Parathyroid adenoma (tissue), 2 donors: Measurements from ENCODE around the gene ST3GAL3.

Experiments used
- H2AFZ ChIP-seq: fragments of 300-600 bp; sonication (generic); one replicate; pipeline ENCODE4 v1.7.0; 2017; ENCODE audit warnings: antibody characterized with exemption, mild to moderate bottlenecking
- H3K27ac ChIP-seq: fragments of 300-600 bp; sonication (generic); one replicate; pipeline ENCODE4 v1.7.0; 2017
- H3K27me3 ChIP-seq: fragments of 300-600 bp; sonication (generic); one replicate; pipeline ENCODE4 v1.7.0; 2017; ENCODE audit warnings: low read length; ENCODE audit not compliant: control insufficient read depth, insufficient read depth
- H3K36me3 ChIP-seq: fragments of 300-600 bp; sonication (generic); one replicate; pipeline ENCODE4 v1.7.0; 2017; ENCODE audit warnings: low read length; ENCODE audit not compliant: control insufficient read depth, insufficient read depth
- H3K4me1 ChIP-seq: fragments of 300-600 bp; sonication (generic); one replicate; pipeline ENCODE4 v1.7.0; 2017; ENCODE audit warnings: control low read depth
- H3K4me2 ChIP-seq: fragments of 300-600 bp; sonication (generic); one replicate; pipeline ENCODE4 v1.7.0; 2017; ENCODE audit warnings: low read length
- H3K4me3 ChIP-seq: fragments of 300-600 bp; sonication (generic); one replicate; pipeline ENCODE4 v1.7.0; 2017; ENCODE audit warnings: low read depth, low read length
- H3K79me2 ChIP-seq: fragments of 300-600 bp; sonication (generic); one replicate; pipeline ENCODE4 v1.7.0; 2017; ENCODE audit warnings: control low read depth
- H3K9ac ChIP-seq: fragments of 300-600 bp; sonication (generic); one replicate; pipeline ENCODE4 v1.7.0; 2017; ENCODE audit warnings: mild to moderate bottlenecking
- H3K9me3 ChIP-seq: fragments of 300-600 bp; sonication (generic); one replicate; pipeline ENCODE4 v1.7.0; 2017; ENCODE audit warnings: low read length; ENCODE audit not compliant: control insufficient read depth
- CTCF ChIP-seq: fragments of 300-600 bp; sonication (generic); IDR thresholded peaks from one replicate; pipeline ENCODE4 v1.7.0; 2017; ENCODE audit warnings: antibody characterized with exemption, mild to moderate bottlenecking
- donor health status: primary hyperparathyroidism.

Gene ST3GAL3

GRCh38 chr1:43885279-43885801 is 178.0 kb downstream of the ST3GAL3 start:
- no peak for TF ChIP-seq CTCF
- H3K9ac ChIP-seq, result no peak overlapping the region
- H2AFZ ChIP-seq, result no peak overlapping the region
- H3K27ac ChIP-seq, result no peak overlapping the region
- H3K4me1 ChIP-seq, result peaks cover 3% of the 10 kb centered on the region
- H3K79me2 ChIP-seq, result no peaks in the 10 kb centered on the region
- H3K9me3 ChIP-seq, result no peaks in the 10 kb centered on the region
- H3K36me3 ChIP-seq, result no peaks in the 10 kb centered on the region
- no peak overlapping the region for H3K4me3 ChIP-seq
- no peaks in the 10 kb centered on the region for H3K27me3 ChIP-seq
- H3K4me2 ChIP-seq, result no peak overlapping the region

- no peaks in the 10 kb centered on the region for H3K27me3 ChIP-seq
- no peak overlapping the region for H2AFZ ChIP-seq
- H3K4me2 ChIP-seq, result no peak overlapping the region
- H3K9ac ChIP-seq, result no peak overlapping the region
- no peaks in the 10 kb centered on the region for H3K9me3 ChIP-seq
- H3K4me1 ChIP-seq, result peaks cover 3% of the 10 kb centered on the region
- no peak for TF ChIP-seq CTCF
- no peaks in the 10 kb centered on the region for H3K36me3 ChIP-seq
- H3K4me3 ChIP-seq, result no peak overlapping the region
- H3K79me2 ChIP-seq, result no peaks in the 10 kb centered on the region
- no peak overlapping the region for H3K27ac ChIP-seq
These were observed 180.4 kb downstream of the ST3GAL3 start for GRCh38 chr1:43887748-43888147.

- no peaks in the 10 kb centered on the region for H3K79me2 ChIP-seq
- no peaks in the 10 kb centered on the region for H3K9me3 ChIP-seq
- H2AFZ ChIP-seq, result no peak overlapping the region
- H3K27ac ChIP-seq, result no peak overlapping the region
- no peaks in the 10 kb centered on the region for H3K36me3 ChIP-seq
- no peak for TF ChIP-seq CTCF
- H3K4me2 ChIP-seq, result no peak overlapping the region
- H3K27me3 ChIP-seq, result no peaks in the 10 kb centered on the region
- H3K4me3 ChIP-seq, result no peak overlapping the region
- H3K9ac ChIP-seq, result no peak overlapping the region
- no peaks in the 10 kb centered on the region for H3K4me1 ChIP-seq
These were observed 183.5 kb downstream of the ST3GAL3 start for GRCh38 chr1:43890815-43891214.

- TF ChIP-seq CTCF, result no peak
- Histone ChIP-seq H3K9ac (no peak overlapping the region), H3K79me2 (no peaks in the 10 kb centered on the region), H3K27me3 (no peaks in the 10 kb centered on the region), H2AFZ (no peak overlapping the region), H3K36me3 (no peaks in the 10 kb centered on the region), H3K4me3 (no peak overlapping the region), H3K4me1 (no peaks in the 10 kb centered on the region), H3K4me2 (no peak overlapping the region), H3K9me3 (no peaks in the 10 kb centered on the region), H3K27ac (no peak overlapping the region)
These were observed 185.7 kb downstream of the ST3GAL3 start for GRCh38 chr1:43893006-43893405.

GRCh38 chr1:43898981-43899380 is 191.6 kb downstream of the ST3GAL3 start:
- H3K27me3 ChIP-seq, result no peaks in the 10 kb centered on the region
- no peak overlapping the region for H3K9ac ChIP-seq
- H3K27ac ChIP-seq, result no peak overlapping the region
- no peak overlapping the region for H3K4me2 ChIP-seq
- TF ChIP-seq CTCF, result no peak
- no peak overlapping the region for H2AFZ ChIP-seq
- H3K9me3 ChIP-seq, result no peaks in the 10 kb centered on the region
- no peaks in the 10 kb centered on the region for H3K36me3 ChIP-seq
- no peak overlapping the region for H3K4me3 ChIP-seq
- H3K79me2 ChIP-seq, result no peaks in the 10 kb centered on the region
- H3K4me1 ChIP-seq, result no peaks in the 10 kb centered on the region
